Right atrium auricular region (tissue), 2 donors: ENCODE data around the gene CYP26B1. TPM values are rescaled to one million over a fixed set of nuclear protein-coding genes. Genes with fewer than 3 reads are reported as not detected.

Source experiments
- DNase-seq: peaks from one replicate; pipeline ENCODE4 v3.0.0-alpha.2; 2019; ENCODE audit warnings: low spot score
- H3K27ac ChIP-seq, 2 donors: fragments of 200-600 bp; sonication (generic); 1 replicate in 1 of 2; 2 replicates in 1 of 2; pipeline ENCODE4 v1.5.1; 2016 to 2019
- H3K27me3 ChIP-seq, 2 donors: fragments of 200-600 bp; sonication (generic); one replicate each; pipeline versions ENCODE4 v1.5.1 to v1.6.0; 2017 to 2019
- H3K36me3 ChIP-seq: fragments of 200-600 bp; sonication (generic); one replicate; pipeline ENCODE4 v1.5.1; 2016
- H3K4me1 ChIP-seq, 2 donors: fragments of 200-600 bp; sonication (generic); one replicate each; pipeline versions ENCODE4 v1.5.1 to v1.6.0; 2017 to 2019
- H3K4me3 ChIP-seq, 2 donors: fragments of 200-600 bp; sonication (generic); 1 replicate in 1 of 2; 2 replicates in 1 of 2; pipeline ENCODE4 v1.5.1; 2017 to 2019; ENCODE audit warnings: mild to moderate bottlenecking in 1 of 2, moderate library complexity in 1 of 2
- H3K9me3 ChIP-seq, 2 donors: fragments of 200-600 bp; sonication (generic); one replicate each; pipeline ENCODE4 v1.5.1; 2019
- CTCF ChIP-seq, 2 donors: fragments of 200-600 bp; sonication (generic); IDR thresholded peaks; one replicate each; pipeline ENCODE4 v1.5.1; 2019; ENCODE audit warnings: antibody characterized with exemption in 2 of 2
- total RNA-seq, 2 donors: library from RNA; depleted of rRNA; stranded (reverse); fragments of >200 nt; gene quantifications; one replicate each; pipeline ENCODE4 v1.1.0, GENCODE V29; 2016

Gene CYP26B1
- total RNA-seq, 2 donors from 2014 or later: 2.5 to 12.8 TPM

GRCh38 chr2:72124376-72124775, 23.3 kb downstream of the CYP26B1 start:
- TF ChIP-seq CTCF (IDR thresholded peaks at IDR 0.05): no peak
- DNase-seq: no peak
- no peak overlapping the region for H3K4me3 ChIP-seq
- H3K36me3 ChIP-seq: no peaks in the 10 kb centered on the region
- H3K9me3 ChIP-seq: no peaks in the 10 kb centered on the region
- no peak overlapping the region for H3K27ac ChIP-seq
- no peaks in the 10 kb centered on the region for H3K27me3 ChIP-seq
- no peaks in the 10 kb centered on the region for H3K4me1 ChIP-seq

GRCh38 chr2:72121153-72121552, 26.5 kb downstream of the CYP26B1 start:
- H3K27ac ChIP-seq: no peak overlapping the region
- no peaks in the 10 kb centered on the region for H3K36me3 ChIP-seq
- H3K4me1 ChIP-seq: peaks cover 0 to 2% of the 10 kb centered on the region in 2 donors
- no peaks in the 10 kb centered on the region for H3K9me3 ChIP-seq
- no peaks in the 10 kb centered on the region for H3K27me3 ChIP-seq
- no peak overlapping the region for H3K4me3 ChIP-seq
- no peak for DNase-seq
- no peak for TF ChIP-seq CTCF (IDR thresholded peaks at IDR 0.05)

GRCh38 chr2:72118951-72119350, 28.7 kb downstream of the CYP26B1 start:
- no peak overlapping the region for H3K27ac ChIP-seq
- no peak overlapping the region for H3K4me3 ChIP-seq
- TF ChIP-seq CTCF (IDR thresholded peaks at IDR 0.05): no peak
- H3K4me1 ChIP-seq: peaks cover 0 to 11% of the 10 kb centered on the region in 2 donors
- no peak for DNase-seq
- no peaks in the 10 kb centered on the region for H3K27me3 ChIP-seq
- no peaks in the 10 kb centered on the region for H3K9me3 ChIP-seq
- H3K36me3 ChIP-seq: no peaks in the 10 kb centered on the region

- Histone ChIP-seq H3K36me3 (no peaks in the 10 kb centered on the region), H3K27me3 (no peaks in the 10 kb centered on the region)
- no peak for TF ChIP-seq CTCF (IDR thresholded peaks at IDR 0.05)
Observed at GRCh38 chr2:72118386-72118785, 29.3 kb downstream of the CYP26B1 start.

GRCh38 chr2:72117718-72118117, 29.9 kb downstream of the CYP26B1 start:
- Histone ChIP-seq H3K27ac (no peak overlapping the region), H3K4me3 (no peak overlapping the region), H3K4me1 (peaks cover 0 to 11% of the 10 kb centered on the region in 2 donors), H3K36me3 (no peaks in the 10 kb centered on the region), H3K9me3 (no peaks in the 10 kb centered on the region), H3K27me3 (no peaks in the 10 kb centered on the region)
- no peak for TF ChIP-seq CTCF (IDR thresholded peaks at IDR 0.05)
- no peak for DNase-seq

More at GRCh38 chr2:72118386-72118785, 29.3 kb downstream of the CYP26B1 start:
- Histone ChIP-seq H3K4me1 (peaks cover 0 to 11% of the 10 kb centered on the region in 2 donors), H3K4me3 (no peak overlapping the region), H3K27ac (no peak overlapping the region), H3K9me3 (no peaks in the 10 kb centered on the region)
- peak; percentile 34 for DNase-seq

- Histone ChIP-seq H3K9me3 (no peaks in the 10 kb centered on the region), H3K4me3 (no peak overlapping the region), H3K4me1 (peaks cover 0 to 11% of the 10 kb centered on the region in 2 donors), H3K27ac (no peak overlapping the region), H3K27me3 (no peaks in the 10 kb centered on the region), H3K36me3 (no peaks in the 10 kb centered on the region)
- DNase-seq: peak; percentile 52
- no peak for TF ChIP-seq CTCF (IDR thresholded peaks at IDR 0.05)
Observed at GRCh38 chr2:72117029-72117428, 30.6 kb downstream of the CYP26B1 start.
